Caco-2 (cell line): ENCODE results near the gene TAX1BP1. TPM values are rescaled to one million over a fixed set of nuclear protein-coding genes. Genes with fewer than 3 reads are reported as not detected.

Source experiments
- BruUV-seq: library from RNA; stranded (reverse); fragments of 400-500 nt; replicated peaks from 2 replicates; lab custom pipeline; 2021; lab: Mats Ljungman, UMichigan
- CTCF ChIA-PET: fragments of 300-600 bp; sonication (Branson Sonifier 250); formaldehyde crosslinking; loops from one replicate; lab custom pipeline; 2022; ENCODE audit warnings: antibody characterized with exemption; lab: Charles Lee
- POLR2A ChIA-PET: fragments of 300-600 bp; sonication (Branson Sonifier 250); formaldehyde crosslinking; loops from one replicate; lab custom pipeline; 2022; ENCODE audit warnings: antibody characterized with exemption; lab: Charles Lee
- DNase-seq, 2 experiments: peaks; one replicate each; pipeline versions ENCODE4 v3.0.0 to v3.0.0-alpha.2; 2020 to 2022
- H3K27me3 ChIP-seq: replicated peaks from 2 replicates; pipeline ENCODE4 v1.6.0; 2011; ENCODE audit warnings: low read length; ENCODE audit not compliant: control insufficient read depth, insufficient read depth
- H3K36me3 ChIP-seq: 2 replicates; pipeline ENCODE4 v1.5.1; 2011; ENCODE audit warnings: low read length; ENCODE audit not compliant: control insufficient read depth, insufficient read depth
- H3K4me1 ChIP-seq: fragments of 250-450 bp; sonication (Bioruptor Pico); 2 replicates; pipeline ENCODE4 v1.5.1; 2020; ENCODE audit warnings: mild to moderate bottlenecking
- H3K4me3 ChIP-seq: 2 replicates; pipeline ENCODE4 v1.5.1; 2011; ENCODE audit warnings: low read depth, mild to moderate bottlenecking, control low read depth, low read length
- H3K9me3 ChIP-seq: fragments of 250-450 bp; sonication (Bioruptor Pico); 2 replicates; pipeline ENCODE4 v1.5.1; 2020; ENCODE audit warnings: mild to moderate bottlenecking, moderate library complexity
- H3K27ac Mint-ChIP-seq: one replicate; pipeline ENCODE4 v1.8.0; 2022; ENCODE audit warnings: mixed read lengths; ENCODE audit not compliant: unreplicated experiment
- H3K27me3 Mint-ChIP-seq: one replicate; pipeline ENCODE4 v1.8.0; 2022; ENCODE audit warnings: mixed read lengths; ENCODE audit not compliant: insufficient read depth, unreplicated experiment
- H3K36me3 Mint-ChIP-seq: one replicate; pipeline ENCODE4 v1.8.0; 2022; ENCODE audit warnings: mild to moderate bottlenecking, mixed read lengths; ENCODE audit not compliant: insufficient read depth, unreplicated experiment
- H3K4me1 Mint-ChIP-seq: one replicate; pipeline ENCODE4 v1.8.0; 2022; ENCODE audit warnings: low read depth, mixed read lengths; ENCODE audit not compliant: unreplicated experiment
- H3K4me3 Mint-ChIP-seq: one replicate; pipeline ENCODE4 v1.8.0; 2022; ENCODE audit warnings: mild to moderate bottlenecking, moderate library complexity, mixed read lengths; ENCODE audit not compliant: unreplicated experiment
- H3K9me3 Mint-ChIP-seq: one replicate; pipeline ENCODE4 v1.8.0; 2022; ENCODE audit warnings: mixed read lengths; ENCODE audit not compliant: unreplicated experiment
- intact Hi-C: fragments of 100-400 bp; cut with micrococcal nuclease; formaldehyde crosslinking; loops from one replicate; pipeline ENCODE4 v1.10.0; 2022; ENCODE audit not compliant: unreplicated experiment
- total RNA-seq: library from RNA; stranded (reverse); gene quantifications from 2 replicates; pipeline ENCODE4 v1.2.3, GENCODE V29; 2022
- TF ChIP-seq, protein P1 (sequence below), 2 experiments: fragments of 200-600 bp in 1 of 2; IDR thresholded peaks; 1 replicate in 1 of 2; 2 replicates in 1 of 2; pipeline versions ENCODE4 v1.5.1 to v1.8.0; 2011 to 2022; ENCODE audit warnings: antibody characterized with exemption in 1 of 2, control low read depth in 1 of 2, inconsistent platforms in 1 of 2, low read depth in 1 of 2, low read length in 1 of 2, mild to moderate bottlenecking in 1 of 2, moderate library complexity in 1 of 2; ENCODE audit not compliant: insufficient read depth in 1 of 2, severe bottlenecking in 1 of 2, unreplicated experiment in 1 of 2

The TAX1BP1 gene
- total RNA-seq, 1 experiment from 2014 or later = 96.8 TPM

DNA sequence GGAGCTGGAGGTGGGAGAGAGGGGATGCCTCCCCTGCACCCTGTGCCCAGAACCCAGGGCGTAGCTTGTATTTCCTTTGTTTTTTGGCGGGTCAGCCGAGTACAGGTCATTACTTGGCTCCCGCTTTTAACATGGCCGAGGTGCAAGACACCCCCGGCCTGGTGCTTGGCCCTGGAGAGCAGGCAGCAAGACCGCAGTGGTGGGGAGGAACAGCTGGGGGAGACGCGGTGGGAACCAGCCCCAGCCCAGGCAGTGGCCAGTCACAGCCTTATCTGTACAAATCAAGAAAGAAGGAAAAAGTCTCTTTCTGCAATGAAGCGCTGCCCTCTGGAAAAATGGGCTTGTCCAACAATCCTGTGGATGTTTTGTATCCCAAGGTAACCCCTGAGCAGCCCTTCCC is 99.1 kb downstream of the TAX1BP1 start:
- Histone ChIP-seq H3K36me3 (no peaks in the 10 kb centered on the region), H3K4me1 (peaks cover 11% of the 10 kb centered on the region), H3K9me3 (no peaks in the 10 kb centered on the region), H3K27me3 (no peaks in the 10 kb centered on the region), H3K4me3 (no peak overlapping the region)
- Mint-ChIP-seq H3K9me3 (no peaks in the 10 kb centered on the region), H3K27me3 (no peaks in the 10 kb centered on the region), H3K36me3 (no peaks in the 10 kb centered on the region), H3K4me1 (peaks cover 7% of the 10 kb centered on the region), H3K4me3 (no peak overlapping the region), H3K27ac (no peak overlapping the region)
- no TSS peak for BruUV-seq
- POLR2A ChIA-PET = no interaction called here
- intact Hi-C loops = loop anchor here (10.0 kb wide), 1 partner anchor 76 kb away; no protein-coding TSS in a partner anchor
- DNase-seq = no peak
- TF ChIP-seq, protein P1, sequence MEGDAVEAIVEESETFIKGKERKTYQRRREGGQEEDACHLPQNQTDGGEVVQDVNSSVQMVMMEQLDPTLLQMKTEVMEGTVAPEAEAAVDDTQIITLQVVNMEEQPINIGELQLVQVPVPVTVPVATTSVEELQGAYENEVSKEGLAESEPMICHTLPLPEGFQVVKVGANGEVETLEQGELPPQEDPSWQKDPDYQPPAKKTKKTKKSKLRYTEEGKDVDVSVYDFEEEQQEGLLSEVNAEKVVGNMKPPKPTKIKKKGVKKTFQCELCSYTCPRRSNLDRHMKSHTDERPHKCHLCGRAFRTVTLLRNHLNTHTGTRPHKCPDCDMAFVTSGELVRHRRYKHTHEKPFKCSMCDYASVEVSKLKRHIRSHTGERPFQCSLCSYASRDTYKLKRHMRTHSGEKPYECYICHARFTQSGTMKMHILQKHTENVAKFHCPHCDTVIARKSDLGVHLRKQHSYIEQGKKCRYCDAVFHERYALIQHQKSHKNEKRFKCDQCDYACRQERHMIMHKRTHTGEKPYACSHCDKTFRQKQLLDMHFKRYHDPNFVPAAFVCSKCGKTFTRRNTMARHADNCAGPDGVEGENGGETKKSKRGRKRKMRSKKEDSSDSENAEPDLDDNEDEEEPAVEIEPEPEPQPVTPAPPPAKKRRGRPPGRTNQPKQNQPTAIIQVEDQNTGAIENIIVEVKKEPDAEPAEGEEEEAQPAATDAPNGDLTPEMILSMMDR (IDR thresholded peaks at IDR 0.05; ENCODE audit: insufficient read depth in 1 of 2, low read depth in 1 of 2, low read length in 1 of 2, severe bottlenecking in 1 of 2, unreplicated experiment in 1 of 2) = no peak
- CTCF ChIA-PET = no interaction called here

DNA sequence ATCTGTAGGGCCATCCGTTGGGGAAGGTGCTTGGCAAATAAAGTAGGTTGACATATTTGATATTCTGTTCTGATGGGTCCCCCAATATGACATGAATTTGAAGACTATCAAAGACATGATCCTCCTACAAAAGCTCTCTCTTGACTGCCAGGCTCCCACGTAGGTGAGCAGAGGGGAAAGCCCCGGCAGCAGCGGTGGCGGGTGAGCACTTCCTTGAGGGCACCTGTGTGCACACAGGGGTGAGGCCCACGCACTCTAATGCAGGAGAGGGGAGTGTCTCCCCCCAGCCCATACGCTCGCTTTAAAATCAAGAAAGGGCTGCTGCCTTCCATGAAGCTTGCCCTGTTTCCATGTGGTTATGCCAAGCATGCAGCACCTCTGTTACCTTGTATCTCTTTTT is 100.4 kb downstream of the TAX1BP1 start:
- H3K27me3 Mint-ChIP-seq = no peaks in the 10 kb centered on the region
- no peak for DNase-seq
- ChIA-PET CTCF (no interaction called here), POLR2A (no interaction called here)
- no peaks in the 10 kb centered on the region for H3K36me3 ChIP-seq
- no peak overlapping the region for H3K4me3 Mint-ChIP-seq
- no peaks in the 10 kb centered on the region for H3K27me3 ChIP-seq
- no peaks in the 10 kb centered on the region for H3K9me3 ChIP-seq
- peaks cover 11% of the 10 kb centered on the region for H3K4me1 ChIP-seq
- H3K4me3 ChIP-seq = no peak overlapping the region
- H3K4me1 Mint-ChIP-seq = peaks cover 7% of the 10 kb centered on the region
- H3K36me3 Mint-ChIP-seq = no peaks in the 10 kb centered on the region
- H3K9me3 Mint-ChIP-seq = no peaks in the 10 kb centered on the region
- BruUV-seq = no TSS peak
- TF ChIP-seq, protein P1 (IDR thresholded peaks at IDR 0.05; ENCODE audit: insufficient read depth in 1 of 2, low read depth in 1 of 2, low read length in 1 of 2, severe bottlenecking in 1 of 2, unreplicated experiment in 1 of 2) = no peak
- intact Hi-C loops = no loop called here
- no peak overlapping the region for H3K27ac Mint-ChIP-seq

DNA sequence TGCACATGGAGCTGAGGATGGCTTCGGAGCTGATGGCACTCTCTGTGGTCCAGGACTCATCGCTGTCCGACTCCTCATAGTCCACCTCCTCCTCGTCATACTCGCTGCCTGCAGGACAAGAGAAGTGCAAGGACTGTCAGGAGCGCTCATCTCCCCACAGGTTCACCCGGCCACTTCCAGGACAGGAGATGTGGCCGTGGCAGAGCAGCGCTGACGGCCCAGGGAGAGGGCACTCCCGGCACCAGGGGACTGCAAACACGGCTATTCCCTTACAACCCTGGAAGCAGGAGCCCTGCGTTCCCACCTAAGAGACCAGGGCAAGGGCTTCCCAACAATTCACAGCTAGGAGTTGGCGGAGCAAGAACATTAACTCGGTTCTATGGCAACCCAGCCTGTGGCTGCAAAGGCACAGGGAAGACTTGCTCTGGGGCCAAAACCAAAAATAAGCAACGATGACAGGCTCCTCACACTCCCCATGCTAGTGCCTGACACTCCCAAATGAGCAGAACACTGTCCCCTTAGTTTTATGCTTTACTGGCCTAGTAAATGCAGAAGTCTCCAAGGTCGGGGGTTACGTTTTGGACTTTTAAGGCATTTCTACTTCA is 100.9 kb downstream of the TAX1BP1 start:
- BruUV-seq = no TSS peak
- H3K4me1 ChIP-seq = peaks cover 11% of the 10 kb centered on the region
- Mint-ChIP-seq H3K4me3 (no peak overlapping the region), H3K4me1 (peaks cover 7% of the 10 kb centered on the region), H3K27me3 (no peaks in the 10 kb centered on the region), H3K36me3 (no peaks in the 10 kb centered on the region), H3K27ac (no peak overlapping the region), H3K9me3 (no peaks in the 10 kb centered on the region)
- no peaks in the 10 kb centered on the region for H3K9me3 ChIP-seq
- no peaks in the 10 kb centered on the region for H3K27me3 ChIP-seq
- no peaks in the 10 kb centered on the region for H3K36me3 ChIP-seq
- intact Hi-C loops = no loop called here
- no peak overlapping the region for H3K4me3 ChIP-seq
- ChIA-PET CTCF (no interaction called here), POLR2A (no interaction called here)
- DNase-seq = no peak
- TF ChIP-seq, protein P1 (IDR thresholded peaks at IDR 0.05; ENCODE audit: insufficient read depth in 1 of 2, low read depth in 1 of 2, low read length in 1 of 2, severe bottlenecking in 1 of 2, unreplicated experiment in 1 of 2) = no peak
